SU-DHL-6 (cell line): ENCODE data around the gene NOD1.

ENCODE experiments used
- H2AFZ ChIP-seq: fragments of 200-600 bp; sonication (generic); 2 replicates; pipeline ENCODE4 v1.6.1; 2014; ENCODE audit warnings: low read depth, mild to moderate bottlenecking, moderate library complexity, mixed read lengths, antibody characterized with exemption, low read length; ENCODE audit not compliant: severe bottlenecking
- H3F3A ChIP-seq: fragments of 200-600 bp; shearing (Covaris generic); 2 replicates; pipeline ENCODE4 v1.6.0; 2016; ENCODE audit warnings: antibody characterized with exemption, mild to moderate bottlenecking; ENCODE audit not compliant: insufficient read depth
- H3K27ac ChIP-seq: fragments of 200-600 bp; sonication (generic); 2 replicates; pipeline ENCODE4 v1.5.1; 2016; ENCODE audit warnings: low read depth, mild to moderate bottlenecking, low read length, moderate library complexity, mixed read lengths
- H3K27me3 ChIP-seq: fragments of 200-600 bp; sonication (generic), shearing (Covaris generic); 2 replicates; pipeline ENCODE4 v1.6.0; 2014; ENCODE audit warnings: mild to moderate bottlenecking, low read length
- H3K36me3 ChIP-seq: fragments of 200-600 bp; sonication (generic); 2 replicates; pipeline ENCODE4 v1.6.1; 2014; ENCODE audit warnings: mild to moderate bottlenecking, low read length, mixed read lengths
- H3K4me2 ChIP-seq: fragments of 300-600, 200-600 bp; shearing (Covaris generic), sonication (generic); 2 replicates; pipeline ENCODE4 v1.6.0; 2014; ENCODE audit warnings: low read length, low read depth, mild to moderate bottlenecking; ENCODE audit not compliant: poor library complexity, severe bottlenecking
- H3K4me3 ChIP-seq: fragments of 200-600 bp; sonication (generic); 2 replicates; pipeline ENCODE4 v1.5.1; 2014; ENCODE audit warnings: antibody characterized with exemption, low read length, mild to moderate bottlenecking, mixed read lengths; ENCODE audit not compliant: insufficient read depth, poor library complexity, severe bottlenecking
- H3K79me2 ChIP-seq: fragments of 200-600 bp; sonication (generic); 2 replicates; pipeline ENCODE4 v1.6.1; 2014; ENCODE audit warnings: mild to moderate bottlenecking, low read length, moderate library complexity; ENCODE audit not compliant: insufficient read depth
- H3K9ac ChIP-seq: fragments of 200-600 bp; sonication (generic); 2 replicates; pipeline ENCODE4 v1.7.0; 2014; ENCODE audit warnings: mild to moderate bottlenecking, low read length
- H3K9me2 ChIP-seq: fragments of 200-600 bp; sonication (generic); replicated peaks from 2 replicates; pipeline ENCODE4 v1.6.1; 2014; ENCODE audit warnings: low read length; ENCODE audit not compliant: insufficient read depth
- H3K9me3 ChIP-seq: fragments of 200-600 bp; sonication (generic); 2 replicates; pipeline ENCODE4 v1.6.1; 2014; ENCODE audit warnings: low read length, mixed read lengths; ENCODE audit not compliant: insufficient read depth
- H4K20me1 ChIP-seq: fragments of 200-600 bp; sonication (generic); 2 replicates; pipeline ENCODE4 v1.6.1; 2014; ENCODE audit warnings: low read depth, mild to moderate bottlenecking, antibody characterized with exemption, low read length, moderate library complexity, mixed read lengths
- CTCF ChIP-seq: fragments of 200-600 bp; sonication (generic); IDR thresholded peaks from one replicate; pipeline ENCODE4 v1.5.1; 2017; ENCODE audit warnings: antibody characterized with exemption, mild to moderate bottlenecking, low read length, moderate library complexity; ENCODE audit not compliant: insufficient read depth, poor library complexity, severe bottlenecking
- EZH2phosphoT487 ChIP-seq: fragments of 200-600 bp; sonication (generic), shearing (Covaris generic); conservative IDR thresholded peaks from 2 replicates; pipeline ENCODE4 v1.6.1; 2018; ENCODE audit warnings: mild to moderate bottlenecking, antibody characterized with exemption, low read length, moderate library complexity, mixed read lengths

The NOD1 gene

GRCh38 chr7:30521532-30521931, 42.9 kb upstream of the NOD1 start:
- Histone ChIP-seq H3K27ac (no peak overlapping the region), H3K9me2 (no peaks in the 10 kb centered on the region), H4K20me1 (no peaks in the 10 kb centered on the region), H2AFZ (no peak overlapping the region), H3K4me3 (no peak overlapping the region), H3K9me3 (no peaks in the 10 kb centered on the region), H3K36me3 (no peaks in the 10 kb centered on the region), H3K9ac (no peak overlapping the region), H3F3A (no peaks in the 10 kb centered on the region), H3K79me2 (no peaks in the 10 kb centered on the region), H3K4me2 (no peak overlapping the region), H3K27me3 (no peaks in the 10 kb centered on the region)
- TF ChIP-seq EZH2phosphoT487 (no peak), CTCF (no peak)

- Histone ChIP-seq H3K9ac (no peak overlapping the region), H3K79me2 (no peaks in the 10 kb centered on the region), H3K27ac (no peak overlapping the region), H2AFZ (no peak overlapping the region), H3K4me3 (no peak overlapping the region), H4K20me1 (no peaks in the 10 kb centered on the region), H3K4me2 (no peak overlapping the region), H3F3A (no peaks in the 10 kb centered on the region), H3K27me3 (no peaks in the 10 kb centered on the region), H3K9me2 (no peaks in the 10 kb centered on the region), H3K36me3 (no peaks in the 10 kb centered on the region), H3K9me3 (no peaks in the 10 kb centered on the region)
- TF ChIP-seq EZH2phosphoT487 (no peak), CTCF (no peak)
These were observed 40.5 kb upstream of the NOD1 start for GRCh38 chr7:30519122-30519521.

- Histone ChIP-seq H3F3A (no peaks in the 10 kb centered on the region), H3K4me2 (no peak overlapping the region), H3K36me3 (no peaks in the 10 kb centered on the region), H3K27ac (no peak overlapping the region), H3K27me3 (no peaks in the 10 kb centered on the region), H3K79me2 (no peaks in the 10 kb centered on the region), H4K20me1 (no peaks in the 10 kb centered on the region), H3K4me3 (no peak overlapping the region), H3K9me2 (no peaks in the 10 kb centered on the region), H3K9ac (no peak overlapping the region), H3K9me3 (no peaks in the 10 kb centered on the region), H2AFZ (no peak overlapping the region)
- TF ChIP-seq CTCF = no peak
- no peak for TF ChIP-seq EZH2phosphoT487
These were observed 37.2 kb upstream of the NOD1 start for GRCh38 chr7:30515761-30516160.

- Histone ChIP-seq H3K36me3 (no peaks in the 10 kb centered on the region), H3F3A (no peaks in the 10 kb centered on the region), H3K79me2 (no peaks in the 10 kb centered on the region), H3K9ac (no peak overlapping the region), H4K20me1 (no peaks in the 10 kb centered on the region), H3K9me3 (no peaks in the 10 kb centered on the region), H2AFZ (no peak overlapping the region), H3K9me2 (no peaks in the 10 kb centered on the region), H3K27me3 (no peaks in the 10 kb centered on the region), H3K4me3 (no peak overlapping the region), H3K4me2 (no peak overlapping the region), H3K27ac (no peak overlapping the region)
- no peak for TF ChIP-seq EZH2phosphoT487
- no peak for TF ChIP-seq CTCF
These were observed 36.2 kb upstream of the NOD1 start for GRCh38 chr7:30514776-30515175.
